GM10266 (cell line): Measurements from ENCODE around the gene PANK3.
A peak's percentile ranks its signal among the peaks of the same experiment; 100 is the strongest.

Experiments used
- DNase-seq: peaks from one replicate; pipeline ENCODE4 v3.0.0; 2012; ENCODE audit errors: extremely low spot score
- TF ChIP-seq, protein P1 (sequence below): IDR thresholded peaks from 2 replicates; pipeline ENCODE4 v1.5.1; 2012; ENCODE audit warnings: mild to moderate bottlenecking, low read depth; ENCODE audit not compliant: control insufficient read depth, insufficient read depth; ENCODE audit errors: missing control alignments

Gene PANK3

DNA sequence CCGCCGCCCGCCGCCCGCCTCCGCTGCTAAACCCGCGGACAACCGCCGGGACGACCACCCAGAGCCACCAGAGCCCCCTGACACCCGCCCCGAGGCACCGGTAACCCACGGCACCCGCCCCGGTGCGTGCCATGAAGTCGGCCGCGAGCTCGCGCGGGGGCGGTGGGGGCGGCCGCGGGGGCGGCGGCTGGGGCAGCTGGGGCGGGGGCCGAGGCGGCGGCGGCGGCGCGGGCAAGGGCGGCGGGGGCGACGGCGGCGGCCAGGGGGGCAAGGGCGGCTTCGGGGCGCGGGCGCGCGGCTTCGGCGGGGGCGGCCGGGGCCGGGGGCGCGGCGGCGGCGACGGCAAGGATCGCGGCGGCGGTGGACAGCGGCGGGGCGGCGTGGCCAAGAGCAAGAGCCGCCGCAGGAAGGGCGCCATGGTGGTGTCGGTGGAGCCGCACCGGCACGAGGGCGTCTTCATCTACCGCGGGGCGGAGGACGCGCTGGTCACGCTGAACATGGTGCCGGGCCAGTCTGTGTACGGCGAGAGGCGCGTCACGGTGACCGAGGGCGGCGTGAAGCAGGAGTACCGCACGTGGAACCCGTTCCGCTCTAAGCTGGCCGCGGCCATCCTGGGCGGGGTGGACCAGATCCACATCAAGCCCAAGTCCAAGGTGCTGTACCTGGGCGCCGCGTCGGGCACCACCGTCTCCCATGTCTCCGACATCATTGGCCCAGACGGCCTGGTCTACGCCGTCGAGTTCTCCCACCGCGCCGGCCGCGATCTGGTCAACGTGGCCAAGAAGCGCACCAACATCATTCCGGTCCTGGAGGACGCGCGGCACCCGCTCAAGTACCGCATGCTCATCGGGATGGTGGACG, 49.6 kb downstream of the PANK3 start:
- TF ChIP-seq, protein P1, sequence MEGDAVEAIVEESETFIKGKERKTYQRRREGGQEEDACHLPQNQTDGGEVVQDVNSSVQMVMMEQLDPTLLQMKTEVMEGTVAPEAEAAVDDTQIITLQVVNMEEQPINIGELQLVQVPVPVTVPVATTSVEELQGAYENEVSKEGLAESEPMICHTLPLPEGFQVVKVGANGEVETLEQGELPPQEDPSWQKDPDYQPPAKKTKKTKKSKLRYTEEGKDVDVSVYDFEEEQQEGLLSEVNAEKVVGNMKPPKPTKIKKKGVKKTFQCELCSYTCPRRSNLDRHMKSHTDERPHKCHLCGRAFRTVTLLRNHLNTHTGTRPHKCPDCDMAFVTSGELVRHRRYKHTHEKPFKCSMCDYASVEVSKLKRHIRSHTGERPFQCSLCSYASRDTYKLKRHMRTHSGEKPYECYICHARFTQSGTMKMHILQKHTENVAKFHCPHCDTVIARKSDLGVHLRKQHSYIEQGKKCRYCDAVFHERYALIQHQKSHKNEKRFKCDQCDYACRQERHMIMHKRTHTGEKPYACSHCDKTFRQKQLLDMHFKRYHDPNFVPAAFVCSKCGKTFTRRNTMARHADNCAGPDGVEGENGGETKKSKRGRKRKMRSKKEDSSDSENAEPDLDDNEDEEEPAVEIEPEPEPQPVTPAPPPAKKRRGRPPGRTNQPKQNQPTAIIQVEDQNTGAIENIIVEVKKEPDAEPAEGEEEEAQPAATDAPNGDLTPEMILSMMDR: no peak
- no peak for DNase-seq

DNA sequence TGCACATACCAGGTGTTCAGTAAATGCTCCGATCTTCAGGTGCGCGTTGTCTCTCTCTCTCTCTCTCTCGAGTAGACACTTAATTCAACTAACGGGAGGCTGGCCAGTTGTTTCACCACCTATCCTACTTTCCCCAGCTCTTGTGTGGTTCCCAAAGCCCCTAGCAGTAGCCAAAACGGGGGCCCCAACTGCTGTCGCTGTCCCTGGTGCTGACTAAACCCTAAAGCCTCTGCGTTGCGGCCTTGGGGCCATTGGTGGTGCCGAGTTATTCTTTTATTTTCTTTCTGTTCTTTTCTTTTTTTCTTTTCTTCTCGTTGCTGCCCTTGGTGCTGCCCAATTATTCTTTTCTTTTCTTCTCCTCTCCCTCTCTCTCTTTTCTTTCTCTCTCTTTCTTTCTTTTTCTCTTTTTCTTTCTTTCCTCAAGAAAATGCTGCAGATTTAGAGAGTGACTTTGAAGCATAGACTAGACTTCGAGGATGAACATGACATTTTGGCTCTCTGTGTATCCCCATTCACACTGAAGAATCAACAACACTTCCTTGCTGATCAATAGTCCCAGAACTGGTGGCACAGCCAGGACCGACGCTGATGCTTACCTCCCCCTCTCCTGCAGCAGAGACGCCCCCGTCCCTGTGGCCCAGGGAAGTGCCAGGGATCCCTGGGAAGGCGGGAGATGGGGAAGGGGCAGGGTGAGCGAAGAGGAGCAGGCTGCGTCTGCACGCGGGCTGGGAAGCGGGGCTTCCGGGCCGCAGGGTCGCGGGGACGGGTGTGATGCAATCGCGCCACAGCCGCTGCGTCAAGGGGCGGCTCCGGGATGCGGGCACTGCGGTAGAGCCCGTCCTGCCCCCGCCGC, 50.4 kb downstream of the PANK3 start, which contains the start of gene FBLL1:
TSS of gene FBLL1 (plus strand) at position 785 of the 853 bp plus-strand sequence. CDS start 200 bp downstream, outside the sequence.
- peak; percentile 57 for DNase-seq
- TF ChIP-seq, protein P1: no peak

DNA sequence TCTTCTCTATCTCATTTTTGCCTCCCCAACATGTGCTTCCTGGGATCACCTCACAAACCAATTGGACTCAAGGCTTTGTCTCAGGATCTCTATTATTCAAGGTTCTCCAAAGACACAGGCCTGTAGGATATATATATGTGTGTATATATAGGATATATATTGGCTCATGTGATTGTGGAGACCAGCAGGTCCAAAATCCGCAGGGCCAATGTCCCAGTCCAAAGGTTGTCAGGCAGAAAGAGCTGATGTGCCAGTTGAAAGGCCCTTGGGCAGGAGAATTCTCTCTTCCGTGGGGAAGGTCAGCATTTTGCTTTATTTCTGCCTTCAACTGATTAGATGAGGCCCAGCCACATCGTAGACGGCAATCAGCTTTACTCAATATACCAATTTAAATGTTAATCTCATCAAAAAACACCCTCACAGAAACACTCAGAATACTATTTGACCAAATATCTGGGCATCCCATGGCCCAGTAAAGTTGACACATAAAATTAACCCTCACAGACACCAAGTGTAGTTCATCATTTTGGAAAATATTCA, 51.3 kb downstream of the PANK3 start:
- TF ChIP-seq, protein P1: no peak
- no peak for DNase-seq

DNA sequence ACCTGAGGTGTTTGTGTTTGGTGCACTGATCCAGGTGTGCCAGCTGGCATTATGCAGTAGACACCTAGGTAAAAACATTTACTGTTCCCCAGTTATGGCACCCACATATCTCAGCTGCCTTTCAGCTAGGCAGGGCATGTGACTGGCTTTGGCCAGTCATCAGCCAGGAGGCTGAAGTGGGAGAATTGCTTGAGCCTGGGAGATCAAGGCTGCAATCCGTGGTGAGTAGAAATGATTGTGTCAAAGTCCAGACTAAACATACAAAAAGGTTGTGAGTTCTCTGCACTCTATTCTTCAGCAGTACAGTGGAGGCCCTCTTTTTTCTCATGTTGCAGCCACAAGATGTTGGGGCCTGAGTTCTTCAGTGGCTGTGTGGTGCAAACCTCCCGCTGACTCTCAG, 53.3 kb downstream of the PANK3 start:
- no peak for DNase-seq
- TF ChIP-seq, protein P1: no peak

DNA sequence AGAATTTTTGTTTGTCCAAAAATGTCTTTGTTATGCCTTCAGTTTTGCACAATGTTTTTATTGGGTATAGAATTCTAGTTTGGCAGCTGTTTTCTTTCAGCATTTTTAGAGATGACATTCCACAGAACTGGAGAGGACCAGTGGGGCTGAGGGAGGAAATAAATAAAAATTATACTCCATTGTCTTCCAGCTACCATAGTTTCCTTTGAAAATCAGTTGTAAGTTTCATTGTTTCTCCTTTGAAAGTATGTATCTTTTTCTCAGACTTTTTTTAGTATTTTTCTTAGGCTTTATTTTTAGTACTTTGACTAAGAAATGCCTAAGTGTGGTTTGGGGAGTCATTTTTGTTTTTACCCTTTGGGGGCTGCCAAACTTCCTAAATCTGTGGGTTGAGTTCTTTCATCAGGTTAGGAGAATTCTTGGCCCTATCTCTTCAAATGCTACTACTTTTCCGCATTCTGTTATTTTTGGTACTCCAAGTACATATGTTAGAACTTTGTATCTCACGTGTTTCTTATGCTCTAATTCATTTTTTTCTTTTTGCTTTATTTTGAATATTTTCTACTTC, 65.2 kb downstream of the PANK3 start:
- DNase-seq: no peak
- TF ChIP-seq, protein P1: no peak

DNA sequence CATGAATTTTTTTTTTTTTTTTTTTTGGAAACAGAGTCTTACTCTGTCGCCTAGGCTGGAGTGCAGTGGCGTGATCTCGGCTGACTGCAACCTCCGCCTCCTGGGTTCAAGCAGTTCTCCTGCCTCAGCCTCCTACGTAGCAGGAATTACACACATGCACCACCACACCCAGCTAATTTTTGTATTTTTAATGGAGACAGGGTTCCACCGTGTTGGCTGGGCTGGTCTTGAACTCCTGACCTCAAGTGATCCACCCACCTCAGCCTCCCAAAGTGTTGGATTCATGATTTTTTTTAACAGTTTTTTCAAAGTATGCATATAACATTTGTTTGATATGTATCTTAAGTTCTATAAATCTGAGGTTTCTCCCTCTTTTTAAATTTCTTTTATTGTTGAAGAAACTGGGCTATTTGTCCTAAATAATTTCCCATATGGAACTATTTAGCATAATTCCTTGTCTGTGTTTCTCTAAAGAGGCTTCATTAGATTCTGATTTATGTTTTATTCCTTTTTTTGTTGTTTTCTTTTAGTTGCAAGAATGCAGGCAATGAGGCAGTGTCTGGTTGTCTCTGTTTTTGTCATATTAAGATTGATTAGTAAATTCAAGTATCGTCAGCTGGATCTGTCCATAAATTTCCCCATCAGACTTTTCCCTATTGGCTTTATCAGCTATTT, 76.5 kb downstream of the PANK3 start:
- TF ChIP-seq, protein P1: no peak
- no peak for DNase-seq
